Muscle of leg (tissue), 11 donors: ENCODE results near the gene SLC8A1. TPM values are rescaled to one million over a fixed set of nuclear protein-coding genes. Genes with fewer than 3 reads are reported as not detected.
A peak's percentile ranks its signal among the peaks of the same experiment; 100 is the strongest.

Experiments
- DNase-seq: peaks from one replicate; pipeline ENCODE4 v3.0.0; 2013
- H3K27ac ChIP-seq: one replicate; pipeline ENCODE4 v1.5.1; 2013; ENCODE audit warnings: mild to moderate bottlenecking, low read length, control low read depth
- H3K27me3 ChIP-seq: one replicate; pipeline ENCODE4 v1.6.1; 2013; ENCODE audit warnings: low read length; ENCODE audit not compliant: control insufficient read depth, insufficient read depth
- H3K36me3 ChIP-seq: one replicate; pipeline ENCODE4 v1.6.1; 2013; ENCODE audit warnings: low read length; ENCODE audit not compliant: control insufficient read depth, insufficient read depth
- H3K4me1 ChIP-seq: one replicate; pipeline ENCODE4 v1.6.1; 2013; ENCODE audit warnings: low read length; ENCODE audit not compliant: control insufficient read depth, insufficient read depth
- H3K4me3 ChIP-seq: one replicate; pipeline ENCODE4 v1.5.1; 2013; ENCODE audit warnings: low read length, control low read depth
- H3K9me3 ChIP-seq: replicated peaks from 2 replicates; pipeline ENCODE4 v1.6.1; 2013; ENCODE audit warnings: low read depth, low read length; ENCODE audit not compliant: control insufficient read depth
- WGBS: methylation state at CpG from one replicate; pipeline ENCODE4 v1.1.5; 2013; ENCODE audit warnings: missing lambda C conversion rate; ENCODE audit not compliant: insufficient coverage; 5-methylcytosine and 5-hydroxymethylcytosine counted together
- polyA plus RNA-seq, 8 donors: library from polyadenylated mRNA; unstranded; fragments of 120-200 nt; gene quantifications; one replicate each; pipeline versions ENCODE4 v1.2.1 to v1.2.3, GENCODE V29; 2013; ENCODE audit warnings: inconsistent platforms in 1 of 8, low replicate concordance in 1 of 8; ENCODE audit not compliant: insufficient read length in 8 of 8, insufficient read depth in 1 of 8
- total RNA-seq: library from RNA; stranded (reverse); fragments of 120-200 nt; gene quantifications from one replicate; pipeline ENCODE4 v1.2.4, GENCODE V29; 2013

SLC8A1 gene
- total and polyA plus RNA-seq, 9 donors: 4.9 to 36.8 (median 8.9) TPM

DNA sequence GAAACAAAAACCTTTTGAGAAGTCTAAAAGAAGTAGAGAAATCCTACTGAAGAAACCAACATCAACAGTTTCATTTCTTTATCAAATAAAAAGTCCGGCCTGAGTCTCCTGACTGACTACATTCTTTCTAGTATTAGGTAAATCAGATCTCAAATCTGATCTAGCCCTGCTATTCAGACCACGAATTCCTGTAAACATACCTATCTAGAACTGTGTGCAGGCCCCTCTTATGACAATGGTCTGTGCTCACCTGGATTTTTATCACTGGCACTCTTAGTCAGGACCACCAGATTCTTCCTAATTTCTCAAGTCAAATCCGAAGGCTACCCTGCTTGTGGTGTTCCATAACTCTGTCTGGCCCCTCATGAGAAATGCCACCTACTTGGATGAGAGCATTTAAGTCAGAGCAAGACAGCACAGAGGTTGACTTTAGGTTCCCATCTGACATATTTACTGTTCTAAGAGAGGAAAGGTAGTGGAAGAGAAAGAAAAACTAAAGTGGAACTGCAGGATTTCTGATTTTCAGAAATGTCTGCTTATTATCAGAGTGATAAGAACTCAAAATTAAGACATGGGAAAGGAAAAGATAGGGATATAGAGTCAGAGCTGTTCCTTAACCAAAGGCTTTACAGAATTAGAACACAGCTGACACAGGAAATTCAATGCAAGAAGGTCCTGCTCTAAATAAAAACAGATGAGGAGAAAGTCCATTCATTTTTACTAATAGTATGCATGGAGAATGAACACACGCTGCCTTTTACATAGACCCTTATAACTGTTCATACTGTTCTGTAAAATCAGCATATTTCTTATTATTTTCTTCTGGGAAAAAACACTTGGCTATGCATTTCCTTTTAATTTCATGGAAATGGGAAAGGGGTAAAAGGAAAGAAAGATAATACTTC, 56.5 kb downstream of the SLC8A1 start:
- Histone ChIP-seq H3K27ac (peak overlapping the region; percentile 9), H3K9me3 (no peaks in the 10 kb centered on the region), H3K4me1 (no peaks in the 10 kb centered on the region), H3K27me3 (no peaks in the 10 kb centered on the region), H3K4me3 (no peak overlapping the region), H3K36me3 (no peaks in the 10 kb centered on the region)
- 51% methylated on average over 2 of the region's 4 CpGs for whole genome bisulfite sequencing
- peak; percentile 40 for DNase-seq

DNA sequence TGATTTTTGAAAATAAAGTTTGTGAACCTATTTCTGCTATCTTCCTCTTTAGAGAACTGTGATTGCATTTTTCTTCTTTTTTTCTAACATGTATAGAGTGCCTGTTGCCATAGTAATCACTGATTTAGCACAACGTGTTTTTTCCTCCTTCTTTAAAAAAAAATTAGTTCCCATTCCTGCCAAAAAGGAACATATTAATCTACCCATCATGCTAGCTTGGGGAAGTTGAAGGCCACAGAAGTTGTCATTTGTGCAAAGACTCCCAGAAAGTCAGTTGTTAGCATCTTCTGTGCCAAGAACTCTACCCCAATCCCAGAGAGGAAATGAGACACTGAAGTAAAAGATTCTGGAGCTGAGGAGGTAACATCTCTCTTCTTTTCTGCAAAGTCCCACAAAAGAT, 57.3 kb downstream of the SLC8A1 start:
- Histone ChIP-seq H3K27me3 (no peaks in the 10 kb centered on the region), H3K27ac (no peak overlapping the region), H3K4me3 (no peak overlapping the region), H3K4me1 (no peaks in the 10 kb centered on the region), H3K9me3 (no peaks in the 10 kb centered on the region), H3K36me3 (no peaks in the 10 kb centered on the region)
- DNase-seq: peak; percentile 82
- no CpG with 5 or more reads among the region's 1 CpG for WGBS

DNA sequence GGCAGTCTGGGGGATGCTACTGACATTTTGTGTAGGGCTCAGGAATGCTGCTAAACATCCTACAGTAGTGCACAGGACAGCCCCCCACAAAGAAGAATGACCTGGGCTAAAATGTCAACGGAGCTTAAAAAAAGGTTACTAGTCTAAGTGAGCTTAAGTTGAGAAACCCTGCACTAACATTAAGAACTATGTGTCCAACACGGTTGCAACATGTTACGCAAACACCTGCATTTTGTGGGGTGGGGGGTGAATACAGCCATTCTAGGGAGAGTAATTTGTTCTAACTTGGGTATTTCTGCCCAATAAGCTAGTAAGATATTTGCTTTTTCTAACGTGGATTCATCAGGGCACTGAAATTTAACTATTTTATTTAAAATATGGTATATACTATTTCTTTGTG, 57.9 kb downstream of the SLC8A1 start:
- Histone ChIP-seq H3K27me3 (no peaks in the 10 kb centered on the region), H3K4me3 (no peak overlapping the region), H3K4me1 (no peaks in the 10 kb centered on the region), H3K36me3 (no peaks in the 10 kb centered on the region), H3K27ac (no peak overlapping the region), H3K9me3 (no peaks in the 10 kb centered on the region)
- no CpG with 5 or more reads among the region's 4 CpGs for WGBS
- no peak for DNase-seq

DNA sequence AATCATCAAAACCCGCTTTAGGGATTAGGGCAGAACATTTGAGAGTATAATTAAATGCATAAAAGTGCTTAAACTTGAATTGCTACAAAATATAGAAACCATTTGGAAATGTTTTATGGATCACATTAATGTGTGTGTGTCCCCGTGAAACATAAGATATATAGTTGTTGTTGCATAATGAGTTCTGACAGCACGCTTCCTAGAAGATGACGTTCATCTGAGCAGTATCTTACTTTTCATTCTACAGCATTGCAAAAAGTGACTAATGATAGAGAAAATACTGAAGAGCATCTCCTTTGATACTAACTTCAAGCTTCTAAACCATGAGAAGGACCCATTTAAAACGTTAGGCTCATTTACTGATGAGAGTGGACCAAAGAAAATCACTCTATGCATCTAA, 63.7 kb downstream of the SLC8A1 start:
- Histone ChIP-seq H3K4me3 (no peak overlapping the region), H3K9me3 (no peaks in the 10 kb centered on the region), H3K27ac (no peak overlapping the region), H3K36me3 (no peaks in the 10 kb centered on the region), H3K27me3 (no peaks in the 10 kb centered on the region), H3K4me1 (no peaks in the 10 kb centered on the region)
- WGBS: no CpG with 5 or more reads among the region's 5 CpGs
- DNase-seq: no peak

- H3K36me3 ChIP-seq: no peaks in the 10 kb centered on the region
- no peaks in the 10 kb centered on the region for H3K27me3 ChIP-seq
Measured at GRCh38 chr2:40386177-40386576, 65.7 kb downstream of the SLC8A1 start.

GRCh38 chr2:40384714-40385113, 67.2 kb downstream of the SLC8A1 start:
- no peak for DNase-seq
- Histone ChIP-seq H3K27me3 (no peaks in the 10 kb centered on the region), H3K36me3 (no peaks in the 10 kb centered on the region), H3K9me3 (peaks cover 11% of the 10 kb centered on the region), H3K4me1 (no peaks in the 10 kb centered on the region), H3K27ac (no peak overlapping the region), H3K4me3 (no peak overlapping the region)
- no CpG with 5 or more reads among the region's 2 CpGs for WGBS

More at GRCh38 chr2:40386177-40386576, 65.7 kb downstream of the SLC8A1 start:
- Histone ChIP-seq H3K27ac (no peak overlapping the region), H3K4me3 (no peak overlapping the region), H3K4me1 (no peaks in the 10 kb centered on the region), H3K9me3 (peaks cover 4% of the 10 kb centered on the region)
- DNase-seq: no peak
- WGBS: no CpG with 5 or more reads among the region's 2 CpGs

GRCh38 chr2:40384233-40384632, 67.7 kb downstream of the SLC8A1 start:
- Histone ChIP-seq H3K9me3 (peaks cover 11% of the 10 kb centered on the region), H3K36me3 (no peaks in the 10 kb centered on the region), H3K27ac (no peak overlapping the region), H3K4me3 (no peak overlapping the region), H3K27me3 (no peaks in the 10 kb centered on the region), H3K4me1 (no peaks in the 10 kb centered on the region)
- WGBS: no CpG with 5 or more reads among the region's 1 CpG
- no peak for DNase-seq

GRCh38 chr2:40380721-40381120, 71.2 kb downstream of the SLC8A1 start:
- DNase-seq: no peak
- no peaks in the 10 kb centered on the region for H3K4me1 ChIP-seq
- H3K36me3 ChIP-seq: no peaks in the 10 kb centered on the region
- H3K9me3 ChIP-seq: peaks cover 11% of the 10 kb centered on the region
- no peak overlapping the region for H3K27ac ChIP-seq
- H3K27me3 ChIP-seq: no peaks in the 10 kb centered on the region
- no peak overlapping the region for H3K4me3 ChIP-seq
- WGBS: 83% methylated on average over 1 of the region's 2 CpGs

GRCh38 chr2:40380041-40380440, 71.8 kb downstream of the SLC8A1 start:
- peaks cover 11% of the 10 kb centered on the region for H3K9me3 ChIP-seq
- H3K4me1 ChIP-seq: no peaks in the 10 kb centered on the region
- H3K4me3 ChIP-seq: no peak overlapping the region
- no peaks in the 10 kb centered on the region for H3K36me3 ChIP-seq
- no peak for DNase-seq
- H3K27me3 ChIP-seq: no peaks in the 10 kb centered on the region
- H3K27ac ChIP-seq: no peak overlapping the region
- no CpG with 5 or more reads among the region's 1 CpG for WGBS

GRCh38 chr2:40374543-40375240, 77.2 kb downstream of the SLC8A1 start:
- Histone ChIP-seq H3K27ac (no peak overlapping the region), H3K36me3 (no peaks in the 10 kb centered on the region), H3K27me3 (no peaks in the 10 kb centered on the region), H3K9me3 (no peaks in the 10 kb centered on the region), H3K4me3 (no peak overlapping the region), H3K4me1 (peaks cover 3% of the 10 kb centered on the region)
- DNase-seq: no peak
- WGBS: no CpG with 5 or more reads among the region's 2 CpGs
